HG03135 (cell line): ENCODE results near the gene GPR33.
A peak's percentile ranks its signal among the peaks of the same experiment; 100 is the strongest.
"Not testable (repeated sequence)": the region's sequence is repeated elsewhere in the genome, so short reads cannot be mapped to it uniquely, and the experiment has no call there.

Experiments
- ATAC-seq: cut with Tn5 transposase; IDR thresholded peaks from one replicate; pipeline ENCODE4 v1.9.1; 2021; ENCODE audit warnings: mild to moderate bottlenecking, moderate library complexity; ENCODE audit not compliant: unreplicated experiment

The GPR33 gene

DNA sequence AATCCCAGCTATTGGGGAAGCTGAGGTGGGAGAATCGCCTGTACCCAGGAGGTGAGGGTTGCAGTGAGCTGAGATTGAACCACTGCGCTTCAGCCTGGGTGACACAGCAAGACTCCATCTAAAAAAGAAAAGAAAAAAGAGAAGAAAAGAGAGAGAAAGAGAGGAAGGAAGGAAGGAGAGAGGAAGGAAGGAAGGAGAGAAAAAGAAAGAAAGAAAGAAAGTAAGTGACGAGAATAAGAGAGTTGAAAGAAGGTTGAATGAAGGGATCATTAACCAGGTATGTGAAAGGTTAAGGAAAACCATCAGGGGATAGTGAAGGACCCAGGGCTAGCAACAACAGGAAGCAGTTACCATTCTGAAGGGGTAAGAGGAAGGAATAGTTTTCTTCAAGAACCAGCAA, 26.3 kb downstream of the GPR33 start:
- ATAC-seq, result no peak

DNA sequence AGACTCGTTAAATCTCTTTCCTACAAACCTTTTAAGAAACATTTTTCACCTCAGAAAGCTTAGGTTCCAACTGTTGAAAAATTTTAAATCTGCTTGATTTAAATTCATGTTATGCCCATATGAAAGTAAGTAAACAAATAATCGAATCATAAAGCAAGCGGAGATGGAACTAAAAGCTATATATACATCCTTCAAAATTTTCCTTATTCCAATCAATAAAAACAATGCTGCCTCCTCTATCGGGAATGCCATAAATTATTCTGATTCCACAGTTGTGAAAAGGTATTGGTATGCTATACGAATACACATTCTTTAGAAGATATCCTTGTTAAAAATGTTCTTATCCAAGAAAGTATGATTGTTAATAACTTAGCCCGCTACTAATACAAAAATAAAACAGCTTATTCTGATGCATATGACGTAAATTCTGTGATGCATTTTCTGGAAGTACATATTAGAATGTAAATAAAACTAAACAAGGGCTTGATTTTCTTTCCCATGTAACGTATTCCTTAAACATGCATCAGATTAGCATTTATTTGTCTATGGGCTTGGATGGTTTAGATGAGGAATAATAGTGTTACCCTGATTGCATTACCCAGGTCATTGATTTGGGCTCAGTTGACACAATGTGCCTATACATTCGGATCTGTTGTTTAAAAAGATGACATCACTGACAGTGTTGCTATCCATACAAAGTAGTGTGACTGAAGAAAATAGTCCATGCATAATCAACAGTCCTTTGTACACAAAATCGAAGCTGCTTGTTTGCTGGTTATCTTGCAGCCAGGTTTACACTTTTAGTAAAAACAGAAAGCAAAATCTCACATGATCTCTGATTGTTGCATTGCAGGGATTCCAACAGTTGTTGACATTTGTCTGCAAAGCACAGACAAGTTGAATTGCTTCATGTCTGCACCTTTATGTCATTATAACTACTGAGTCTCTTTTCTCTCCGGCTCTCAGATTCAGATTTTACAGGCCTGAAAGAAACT, 29.9 kb downstream of the GPR33 start:
- ATAC-seq, result no peak

DNA sequence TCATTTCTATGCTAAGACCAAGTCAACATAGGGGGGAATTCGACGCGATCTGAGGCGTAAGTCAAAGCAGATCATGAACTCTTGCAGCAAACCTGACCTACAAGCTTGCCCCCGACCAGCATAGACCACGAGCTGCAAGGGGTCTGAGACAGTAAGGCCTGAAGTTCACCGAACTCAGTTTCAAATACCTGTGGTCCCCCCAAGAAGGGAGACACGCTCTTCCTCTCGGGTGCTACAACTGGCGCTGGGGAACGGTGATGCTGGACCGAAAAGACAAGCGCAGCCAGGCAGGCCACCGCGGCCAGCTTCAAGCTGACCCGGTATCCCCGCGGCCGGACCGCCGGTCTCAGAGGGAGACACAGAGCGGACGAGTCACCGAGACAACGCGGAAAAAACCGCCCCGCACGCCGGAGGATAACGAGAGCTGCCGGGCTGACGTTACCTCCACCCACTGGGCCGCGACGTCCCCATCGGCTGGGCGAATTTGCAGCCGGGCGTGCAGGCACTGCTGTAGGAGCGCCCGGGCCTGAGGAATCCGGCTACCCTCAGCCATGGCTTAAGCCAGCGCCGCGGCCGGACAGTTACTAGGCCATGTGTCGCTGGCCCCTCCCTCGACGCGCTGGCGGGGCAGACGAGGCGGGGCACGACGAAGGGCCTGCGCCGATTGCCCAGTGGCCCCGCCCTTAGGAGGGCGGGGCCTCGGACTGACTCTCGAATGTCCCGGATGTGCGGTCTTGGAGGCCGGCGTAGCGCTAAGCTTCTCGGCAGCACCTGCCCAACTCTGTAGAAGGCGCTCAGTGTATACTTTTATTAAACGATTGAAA, 30.8 kb downstream of the GPR33 start, which contains the start of gene DTD2:
Gene DTD2, minus strand, starts transcription at position 666 of the 824 bp plus-strand sequence. Its CDS starts 113 bp downstream, at position 553.
- ATAC-seq, result peak; percentile 99

DNA sequence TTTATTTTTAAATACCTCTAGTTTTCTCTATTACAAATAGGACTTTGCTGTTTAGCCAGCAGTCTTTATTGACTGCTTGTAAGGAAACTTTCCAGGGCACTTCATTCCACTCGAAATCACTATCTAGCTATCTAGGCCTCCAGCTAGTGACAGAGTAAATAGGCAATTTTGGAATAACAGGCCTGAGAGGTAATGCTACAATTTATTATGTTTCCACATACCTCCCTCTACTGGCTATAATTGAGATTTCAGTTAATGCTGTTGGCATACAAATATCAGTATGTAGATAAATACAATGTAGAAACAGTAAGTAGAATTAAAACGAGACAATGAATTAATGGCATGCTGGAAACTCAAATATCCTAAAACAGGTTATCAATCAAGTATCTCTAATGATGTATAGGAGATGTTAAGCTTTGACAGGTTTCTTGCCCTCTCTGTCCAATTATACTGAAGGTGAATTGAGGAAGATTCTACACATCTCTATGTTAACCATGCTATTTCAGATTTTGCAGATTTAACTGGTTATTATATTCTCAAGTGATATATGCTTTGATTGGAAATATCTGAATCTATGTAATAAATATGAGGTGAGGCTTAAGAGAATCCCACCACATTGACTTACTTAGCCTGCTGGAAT, 37.7 kb downstream of the GPR33 start:
- no peak for ATAC-seq

DNA sequence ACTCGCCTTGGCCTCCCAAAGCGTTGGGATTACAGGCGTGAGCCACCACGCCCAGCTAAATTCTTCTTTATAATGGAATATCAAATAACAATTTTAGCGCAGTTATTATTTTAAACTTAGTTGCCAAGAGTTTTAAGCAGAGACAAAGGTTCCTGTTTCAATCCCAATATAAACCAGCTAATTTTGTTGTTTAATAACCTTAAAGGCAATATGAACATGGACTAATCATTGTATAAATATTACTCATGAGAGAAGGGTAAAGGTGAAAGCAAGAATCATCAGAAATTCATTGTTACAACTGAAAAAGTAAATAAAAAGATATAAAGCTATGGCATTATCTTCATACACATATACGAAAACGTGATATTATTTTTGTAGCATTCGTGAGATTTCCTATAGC, 38.7 kb downstream of the GPR33 start:
- ATAC-seq, result no peak

DNA sequence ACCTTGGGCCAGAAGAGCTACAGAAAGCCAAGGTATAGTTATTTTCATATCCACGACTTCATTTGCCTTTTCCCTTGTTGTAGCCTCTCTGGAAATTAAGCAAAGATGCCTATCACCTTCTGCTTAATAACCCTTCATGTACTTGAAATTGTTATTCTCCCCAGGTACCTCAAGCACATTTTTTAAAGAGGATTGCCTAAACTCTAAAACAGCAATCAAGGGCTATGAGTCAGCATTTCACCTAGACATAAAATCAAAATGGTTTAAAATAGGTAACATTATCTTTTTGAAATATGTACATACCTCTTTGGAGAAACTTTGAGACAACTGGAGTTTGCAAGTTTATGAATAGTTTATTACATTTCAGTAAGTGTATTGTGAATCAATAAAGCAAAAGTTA, 42.1 kb downstream of the GPR33 start:
- no peak for ATAC-seq

DNA sequence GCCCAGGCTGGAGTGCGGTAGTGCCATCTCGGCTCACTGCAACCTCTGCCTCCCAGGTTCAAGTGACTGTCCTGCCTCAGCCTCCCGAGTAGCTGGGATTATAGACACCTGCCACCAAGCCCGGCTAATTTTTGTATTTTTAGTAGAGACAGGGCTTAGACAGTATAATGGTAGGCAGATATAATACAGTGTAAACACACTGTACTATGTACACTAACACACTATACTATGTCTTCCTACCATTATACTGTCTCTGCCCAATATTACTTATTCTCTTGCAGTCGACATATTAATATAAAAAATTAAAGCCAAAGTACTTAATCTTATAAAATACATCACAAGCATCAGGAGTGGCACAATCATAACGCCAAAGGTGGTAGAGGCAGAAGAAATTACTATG, 45.6 kb downstream of the GPR33 start:
- ATAC-seq, result no peak

DNA sequence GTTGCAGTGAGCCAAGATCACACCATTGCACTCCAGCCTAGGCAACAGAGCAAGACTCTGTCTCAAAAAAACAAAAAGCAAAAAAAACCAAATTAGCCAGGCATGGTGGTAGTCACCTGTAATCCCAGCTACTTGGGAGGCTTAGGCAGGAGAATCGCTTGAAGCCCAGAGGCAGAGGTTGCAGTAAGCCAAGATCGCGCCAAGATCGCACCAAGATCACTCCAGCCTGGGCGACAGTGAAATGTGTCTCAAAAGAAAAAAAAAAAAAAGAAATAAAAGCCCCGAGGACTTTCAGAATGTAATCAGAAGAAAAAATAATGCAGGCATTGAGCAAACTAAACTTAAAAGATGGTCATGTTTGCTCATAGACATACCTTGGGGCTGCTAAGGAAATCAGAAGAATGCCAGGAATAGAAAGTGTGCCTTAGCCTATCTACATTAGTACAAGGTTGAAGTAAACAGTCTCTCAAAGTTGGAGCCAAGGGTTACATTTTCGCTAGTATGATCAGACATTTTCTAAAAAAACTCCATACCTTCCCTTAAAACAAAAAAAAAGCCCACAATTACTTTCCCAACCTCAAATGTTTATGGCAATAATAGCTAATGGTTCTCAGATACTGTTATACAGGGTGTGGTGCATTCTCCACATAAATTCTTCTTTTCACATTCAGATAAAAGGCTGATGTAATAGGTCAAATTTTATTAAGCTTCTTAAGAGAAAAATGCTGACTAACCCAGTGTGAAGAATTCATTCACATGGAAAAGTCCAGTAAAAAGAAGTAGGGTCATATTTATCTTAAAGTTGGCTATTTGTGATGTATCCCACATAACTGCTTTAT, 46.3 kb downstream of the GPR33 start:
- ATAC-seq, result no peak

DNA sequence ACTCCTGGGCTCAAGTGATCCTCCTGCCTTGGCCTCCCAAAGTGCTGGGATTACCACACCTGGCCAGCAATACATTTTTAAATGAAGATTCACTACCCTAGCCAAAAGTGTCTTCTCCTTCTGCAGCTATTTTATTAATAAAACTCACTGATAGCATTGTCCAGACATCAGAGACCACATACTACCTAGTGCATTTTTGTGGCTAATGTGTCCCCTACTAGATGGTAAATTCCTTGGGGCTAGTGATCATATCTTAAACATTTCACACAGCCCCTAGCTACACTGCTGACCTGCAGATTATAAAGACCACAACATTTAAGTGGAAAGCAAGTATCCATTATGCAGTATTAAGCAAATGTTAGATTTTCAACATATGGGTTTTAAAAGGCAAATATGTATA, 47.6 kb downstream of the GPR33 start:
- ATAC-seq, result no peak

DNA sequence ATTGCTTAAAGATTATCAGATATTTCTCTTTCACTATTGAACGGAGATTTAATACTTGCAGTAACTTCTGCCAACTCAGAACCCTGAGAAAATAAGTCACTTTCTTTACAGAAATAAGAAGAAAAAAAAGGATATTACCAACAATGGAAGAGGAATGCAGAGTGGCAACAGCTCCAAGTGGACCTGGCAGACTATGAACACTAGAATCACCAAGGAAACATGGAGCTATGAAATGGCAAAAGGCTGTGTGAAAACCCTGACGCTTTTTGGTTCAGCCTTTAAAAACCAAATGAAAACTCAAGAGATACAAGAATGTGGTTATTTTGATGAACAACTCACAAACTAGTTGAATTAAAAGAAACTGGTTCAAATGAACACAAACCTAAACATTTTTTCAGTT, 48.3 kb downstream of the GPR33 start:
- ATAC-seq, result no peak

DNA sequence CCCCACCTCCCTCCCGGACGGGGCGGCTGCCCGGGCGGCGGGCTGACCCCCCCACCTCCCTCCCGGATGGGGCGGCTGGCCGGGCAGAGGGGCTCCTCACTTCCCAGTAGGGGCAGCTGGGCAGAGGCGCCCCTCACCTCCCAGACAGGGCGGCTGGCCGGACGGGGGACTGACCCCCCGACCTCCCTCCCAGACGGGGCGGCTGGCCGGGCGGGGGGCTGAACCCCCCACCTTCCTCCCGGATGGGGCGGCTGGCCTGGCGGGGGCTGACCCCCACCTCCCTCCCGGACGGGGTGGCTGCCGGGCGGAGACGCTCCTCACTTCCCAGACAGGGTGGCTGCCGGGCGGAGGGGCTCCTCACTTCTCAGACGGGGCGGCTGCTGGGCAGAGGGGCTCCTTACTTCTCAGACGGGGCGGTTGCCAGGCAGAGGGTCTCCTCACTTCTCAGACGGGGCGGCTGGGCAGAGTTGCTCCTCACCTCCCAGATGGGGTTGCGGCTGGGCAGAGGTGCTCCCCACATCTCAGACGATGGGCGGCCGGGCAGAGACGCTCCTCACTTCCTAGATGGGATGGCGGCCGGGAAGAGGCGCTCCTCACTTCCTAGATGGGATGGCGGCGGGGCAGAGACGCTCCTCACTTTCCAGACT, 50.7 kb downstream of the GPR33 start:
- not testable (repeated sequence) for ATAC-seq

DNA sequence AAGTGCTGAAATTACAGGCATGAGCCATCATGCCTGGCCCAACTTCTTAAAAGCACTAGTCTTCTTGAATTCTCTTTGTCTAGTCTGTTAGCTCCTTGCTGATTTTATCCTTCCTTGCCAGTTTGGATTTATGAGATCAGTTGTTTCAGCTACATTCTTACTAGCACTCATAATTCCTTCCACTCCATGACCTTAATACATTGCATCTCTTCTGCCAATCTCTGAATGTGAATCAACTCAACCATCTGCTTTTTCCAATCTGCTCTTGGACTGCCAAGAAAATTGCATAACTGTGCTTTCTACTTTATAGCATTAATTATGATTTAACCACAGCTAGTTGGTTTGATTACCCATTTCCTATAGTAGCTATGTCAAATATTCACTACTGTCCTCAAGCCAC, 52.6 kb downstream of the GPR33 start:
- ATAC-seq, result no peak
